Activated naive CD4-positive, alpha-beta T cell treated with anti-CD3 and anti-CD28 coated beads for 36 hours (primary cell): ENCODE measurements around the gene FAM171A2. TPM values are rescaled to one million over a fixed set of nuclear protein-coding genes. Genes with fewer than 3 reads are reported as not detected.
A peak's percentile ranks its signal among the peaks of the same experiment; 100 is the strongest.

Source experiments
- CTCF ChIA-PET: fragments of 350-600 bp; sonication (Branson Sonifier 250); formaldehyde crosslinking; loops from one replicate; lab custom pipeline; 2021; ENCODE audit warnings: antibody characterized with exemption; lab: Charles Lee
- DNase-seq: peaks from one replicate; pipeline ENCODE4 v3.0.0-alpha.2; 2020
- H3K27ac Mint-ChIP-seq: one replicate; pipeline ENCODE4 v1.8.0; 2021; ENCODE audit warnings: mild to moderate bottlenecking, mixed read lengths
- H3K27me3 Mint-ChIP-seq: one replicate; pipeline ENCODE4 v1.8.0; 2021; ENCODE audit warnings: low read depth, mixed read lengths
- H3K36me3 Mint-ChIP-seq: one replicate; pipeline ENCODE4 v1.8.0; 2021; ENCODE audit warnings: low read depth, mixed read lengths
- H3K4me1 Mint-ChIP-seq: one replicate; pipeline ENCODE4 v1.8.0; 2021; ENCODE audit warnings: low read depth, mixed read lengths
- H3K4me3 Mint-ChIP-seq: one replicate; pipeline ENCODE4 v1.8.0; 2021; ENCODE audit warnings: mild to moderate bottlenecking, moderate library complexity, mixed read lengths
- H3K9me3 Mint-ChIP-seq: one replicate; pipeline ENCODE4 v1.8.0; 2021; ENCODE audit warnings: mixed read lengths
- intact Hi-C: fragments of 100-400 bp; cut with micrococcal nuclease; formaldehyde crosslinking; loops from one replicate; pipeline ENCODE4 v1.15.1; 2023
- total RNA-seq, 2 experiments: library from RNA; stranded (reverse); gene quantifications; one replicate each; pipeline ENCODE4 v1.2.3, GENCODE V29; 2021

Gene FAM171A2
- total RNA-seq, 2 experiments from 2014 or later: 0.12 to 0.21 TPM

DNA sequence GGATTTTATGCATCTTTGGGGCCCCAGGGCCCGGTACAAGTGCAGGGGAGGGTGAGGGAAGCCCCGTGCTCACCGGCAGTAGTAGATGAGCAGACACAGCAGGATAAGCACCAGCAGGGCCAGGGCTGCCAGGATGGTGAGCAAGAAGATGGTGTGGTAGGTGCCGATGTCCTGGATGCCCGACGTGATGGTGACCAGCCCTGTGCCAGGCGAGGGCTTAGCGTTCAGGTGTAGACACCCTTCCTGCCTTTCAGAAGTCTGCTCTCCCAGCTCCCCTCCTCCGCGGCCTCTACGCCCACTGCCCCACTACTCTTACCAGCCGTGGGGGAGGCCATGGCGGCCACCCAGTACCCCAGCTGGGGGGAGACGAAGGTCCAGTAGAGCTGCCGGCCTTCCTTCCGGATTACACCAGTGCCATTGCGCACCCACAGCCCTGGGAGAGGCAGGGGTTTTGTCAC, 8.0 kb downstream of the FAM171A2 start:
- DNase-seq: no peak
- Mint-ChIP-seq H3K27me3 (peaks cover 3% of the 10 kb centered on the region), H3K9me3 (no peaks in the 10 kb centered on the region), H3K36me3 (peaks cover 5% of the 10 kb centered on the region), H3K4me3 (no peak overlapping the region), H3K4me1 (peaks cover 7% of the 10 kb centered on the region), H3K27ac (no peak overlapping the region)
- intact Hi-C loops: no loop called here
- CTCF ChIA-PET: interaction anchor here (0.5 to 2.2 kb wide), 3 partner anchors 11 to 363 kb away, joined by 3 to 6 read pairs (median 5); no protein-coding TSS in a partner anchor

DNA sequence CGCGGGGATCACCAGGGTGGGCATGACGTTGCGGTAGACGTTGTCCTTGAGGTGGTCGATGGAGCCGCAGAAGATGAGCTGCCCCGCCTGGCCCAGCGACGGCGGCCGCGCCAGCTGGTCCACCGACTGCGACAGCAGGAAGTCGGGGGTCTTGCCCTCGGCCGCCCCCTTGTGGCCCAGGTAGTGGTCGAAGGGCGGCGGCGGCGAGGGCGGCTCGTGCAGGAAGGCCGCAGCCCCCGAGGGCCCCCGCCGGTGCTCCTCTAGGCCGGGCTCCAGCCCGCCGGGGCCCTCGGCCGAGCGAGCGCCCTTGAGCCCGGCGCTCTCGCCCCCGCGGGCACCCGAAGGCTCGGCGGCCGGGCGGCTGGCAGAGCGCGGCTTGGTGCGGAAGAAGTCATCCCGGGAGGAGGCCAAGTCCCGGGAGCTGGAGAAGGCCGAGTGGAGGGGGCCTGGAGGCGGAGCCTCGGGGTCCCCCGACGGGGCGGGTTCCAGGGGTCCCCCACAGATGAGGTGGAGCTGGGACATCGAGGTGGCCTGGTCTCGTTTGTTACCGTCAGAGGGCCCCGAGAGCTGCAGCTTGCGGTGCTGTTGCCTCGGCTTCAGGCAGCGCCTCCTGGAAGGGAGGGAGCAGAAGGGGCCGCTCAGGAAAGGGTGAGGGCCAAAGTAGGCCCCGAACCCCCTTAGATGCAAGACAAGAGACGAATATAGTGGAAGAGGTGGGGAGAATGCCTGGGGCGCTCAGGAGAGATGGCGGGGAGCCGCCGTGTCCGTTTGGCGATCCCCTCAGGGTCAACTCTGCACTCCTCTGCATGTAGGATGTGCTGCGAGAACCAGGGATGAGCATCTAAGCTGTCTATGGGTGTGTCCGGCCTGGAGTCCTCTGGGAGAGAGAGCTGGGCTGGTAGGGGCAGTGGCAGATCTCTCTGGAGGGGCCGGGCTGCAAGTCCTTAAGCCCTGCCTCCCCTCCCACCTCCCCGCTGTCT, 8.8 kb downstream of the FAM171A2 start:
- H3K9me3 Mint-ChIP-seq: no peaks in the 10 kb centered on the region
- peaks cover 7% of the 10 kb centered on the region for H3K4me1 Mint-ChIP-seq
- CTCF ChIA-PET: interaction anchor here (0.5 to 2.2 kb wide), 10 partner anchors 9 to 364 kb away, joined by 3 to 11 read pairs (median 4); partner anchors contain the start of gene GRN
- intact Hi-C loops: loop anchor here (5.0 kb wide), 1 partner anchor 233 kb away; the partner anchor contains the start of gene HDAC5
- DNase-seq: peak; percentile 47
- H3K36me3 Mint-ChIP-seq: peaks cover 5% of the 10 kb centered on the region
- no peak overlapping the region for H3K27ac Mint-ChIP-seq
- H3K27me3 Mint-ChIP-seq: peaks cover 3% of the 10 kb centered on the region
- peak overlapping the region; percentile 66 for H3K4me3 Mint-ChIP-seq

DNA sequence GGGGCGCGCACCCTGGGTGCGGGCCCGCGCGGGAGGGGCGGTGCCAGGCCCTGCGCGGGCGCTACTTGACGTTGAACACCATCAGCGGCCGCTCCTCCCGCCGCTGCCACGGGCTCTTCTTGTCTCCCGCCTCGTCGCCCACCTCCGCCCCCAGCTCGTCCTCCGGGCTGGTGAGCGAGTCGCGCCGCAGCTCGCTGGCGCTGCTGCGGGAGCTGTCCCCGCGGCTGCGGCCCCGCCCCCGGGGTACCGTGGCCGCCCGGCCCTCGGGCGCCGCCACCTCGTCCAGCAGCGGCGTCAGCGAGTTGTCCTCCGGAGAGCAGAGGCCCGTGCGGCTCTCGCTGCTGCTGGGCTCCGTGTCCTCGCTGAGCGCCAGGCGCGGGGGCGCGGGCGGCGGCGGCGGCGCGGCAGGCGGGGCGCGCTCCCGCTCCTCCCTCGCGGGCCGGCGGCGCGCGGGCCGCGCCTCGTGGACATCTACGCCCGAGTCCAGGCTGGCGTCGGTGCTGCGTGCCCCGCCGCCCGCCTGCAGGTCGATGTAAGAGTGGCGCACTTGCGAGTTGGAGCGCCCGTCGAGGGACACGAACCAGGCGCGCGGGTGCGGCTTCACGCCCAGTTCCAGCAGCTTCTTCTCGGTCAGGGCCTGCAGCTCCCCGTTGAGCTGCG, 9.9 kb downstream of the FAM171A2 start:
- Mint-ChIP-seq H3K9me3 (no peaks in the 10 kb centered on the region), H3K4me1 (peaks cover 4% of the 10 kb centered on the region), H3K4me3 (peak overlapping the region; percentile 36), H3K27ac (no peak overlapping the region), H3K27me3 (peaks cover 3% of the 10 kb centered on the region), H3K36me3 (peaks cover 5% of the 10 kb centered on the region)
- no peak for DNase-seq
- CTCF ChIA-PET: interaction anchor here (0.8 to 3.2 kb wide), 10 partner anchors 8 to 181 kb away, joined by 3 to 13 read pairs (median 4); partner anchors contain the start of genes FAM171A2 and GRN
- intact Hi-C loops: loop anchor here (5.0 kb wide), 1 partner anchor 232 kb away; the partner anchor contains the start of gene HDAC5

DNA sequence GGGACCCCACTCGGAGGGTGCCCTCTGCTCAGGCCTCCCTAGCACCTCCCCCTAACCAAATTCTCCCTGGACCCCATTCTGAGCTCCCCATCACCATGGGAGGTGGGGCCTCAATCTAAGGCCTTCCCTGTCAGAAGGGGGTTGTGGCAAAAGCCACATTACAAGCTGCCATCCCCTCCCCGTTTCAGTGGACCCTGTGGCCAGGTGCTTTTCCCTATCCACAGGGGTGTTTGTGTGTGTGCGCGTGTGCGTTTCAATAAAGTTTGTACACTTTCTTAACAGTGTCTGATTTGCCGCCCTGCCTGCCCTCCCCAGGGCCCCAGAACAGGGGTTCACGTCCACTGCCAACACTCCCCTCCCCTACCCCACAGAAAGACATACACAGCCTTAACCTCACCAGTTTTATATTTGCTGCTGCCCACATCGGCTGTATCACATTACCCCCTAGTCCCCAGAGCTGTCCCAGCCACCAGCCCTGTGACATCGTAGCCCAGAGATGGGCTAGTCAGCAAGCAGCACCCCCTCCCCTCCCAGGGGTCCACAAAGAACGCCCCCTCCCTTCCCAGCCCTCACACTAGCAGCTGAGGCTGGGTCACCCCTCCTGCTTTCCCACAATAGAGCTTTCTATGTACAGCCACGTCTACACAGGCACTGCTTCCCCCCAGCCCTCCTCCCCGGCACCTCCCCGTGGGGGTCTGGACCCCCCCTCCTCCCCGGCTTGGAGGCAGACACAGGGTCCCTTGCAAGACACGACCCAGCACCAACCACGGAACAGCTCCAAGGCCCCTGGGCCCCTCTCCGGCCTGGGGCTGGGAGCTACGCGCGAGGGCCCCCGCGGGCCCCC, 10.6 kb downstream of the FAM171A2 start:
- Mint-ChIP-seq H3K4me1 (peaks cover 3% of the 10 kb centered on the region), H3K27me3 (peaks cover 3% of the 10 kb centered on the region), H3K27ac (no peak overlapping the region), H3K9me3 (no peaks in the 10 kb centered on the region), H3K36me3 (peaks cover 5% of the 10 kb centered on the region), H3K4me3 (peak overlapping the region; percentile 52)
- DNase-seq: no peak
- intact Hi-C loops: loop anchor here (5.0 kb wide), 1 partner anchor 231 kb away; the partner anchor contains the start of gene HDAC5
- CTCF ChIA-PET: interaction anchor here (0.8 to 3.2 kb wide), 9 partner anchors 7 to 143 kb away, joined by 3 to 13 read pairs (median 4); partner anchors contain the start of genes FAM171A2 and GRN

DNA sequence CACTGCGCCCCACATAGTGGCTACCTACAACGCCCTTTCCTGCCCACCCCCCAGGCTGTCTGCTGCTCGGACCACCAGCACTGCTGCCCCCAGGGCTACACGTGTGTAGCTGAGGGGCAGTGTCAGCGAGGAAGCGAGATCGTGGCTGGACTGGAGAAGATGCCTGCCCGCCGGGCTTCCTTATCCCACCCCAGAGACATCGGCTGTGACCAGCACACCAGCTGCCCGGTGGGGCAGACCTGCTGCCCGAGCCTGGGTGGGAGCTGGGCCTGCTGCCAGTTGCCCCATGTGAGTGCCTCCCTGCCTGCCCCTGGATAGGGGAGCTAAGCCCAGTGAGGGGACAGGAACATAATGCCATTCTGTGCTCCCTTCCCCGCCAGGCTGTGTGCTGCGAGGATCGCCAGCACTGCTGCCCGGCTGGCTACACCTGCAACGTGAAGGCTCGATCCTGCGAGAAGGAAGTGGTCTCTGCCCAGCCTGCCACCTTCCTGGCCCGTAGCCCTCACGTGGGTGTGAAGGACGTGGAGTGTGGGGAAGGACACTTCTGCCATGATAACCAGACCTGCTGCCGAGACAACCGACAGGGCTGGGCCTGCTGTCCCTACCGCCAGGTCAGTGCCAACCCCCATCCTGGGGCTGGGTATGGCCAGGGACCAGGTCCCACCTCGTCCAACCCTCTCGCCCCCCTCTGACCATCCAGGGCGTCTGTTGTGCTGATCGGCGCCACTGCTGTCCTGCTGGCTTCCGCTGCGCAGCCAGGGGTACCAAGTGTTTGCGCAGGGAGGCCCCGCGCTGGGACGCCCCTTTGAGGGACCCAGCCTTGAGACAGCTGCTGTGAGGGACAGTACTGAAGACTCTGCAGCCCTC, 11.5 kb downstream of the FAM171A2 start:
- intact Hi-C loops: loop anchor here (5.0 kb wide), 1 partner anchor 230 kb away; the partner anchor contains the start of gene HDAC5
- Mint-ChIP-seq H3K36me3 (peaks cover 5% of the 10 kb centered on the region), H3K27me3 (peaks cover 3% of the 10 kb centered on the region), H3K4me1 (peaks cover 3% of the 10 kb centered on the region), H3K4me3 (no peak overlapping the region), H3K9me3 (no peaks in the 10 kb centered on the region), H3K27ac (no peak overlapping the region)
- CTCF ChIA-PET: interaction anchor here (0.6 to 3.2 kb wide), 8 partner anchors 11 to 642 kb away, joined by 3 to 13 read pairs (median 4); partner anchors contain the start of gene FAM171A2
- no peak for DNase-seq

DNA sequence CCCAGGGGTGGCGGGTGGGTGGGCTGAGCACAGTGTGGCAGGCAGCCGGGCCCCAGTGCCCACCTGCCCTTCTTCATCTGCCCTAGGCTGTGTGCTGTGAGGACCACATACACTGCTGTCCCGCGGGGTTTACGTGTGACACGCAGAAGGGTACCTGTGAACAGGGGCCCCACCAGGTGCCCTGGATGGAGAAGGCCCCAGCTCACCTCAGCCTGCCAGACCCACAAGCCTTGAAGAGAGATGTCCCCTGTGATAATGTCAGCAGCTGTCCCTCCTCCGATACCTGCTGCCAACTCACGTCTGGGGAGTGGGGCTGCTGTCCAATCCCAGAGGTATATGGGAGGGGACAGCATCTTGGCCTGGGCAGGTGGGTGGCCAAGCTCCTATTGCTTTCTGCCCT, 12.2 kb downstream of the FAM171A2 start:
- H3K27me3 Mint-ChIP-seq: peaks cover 3% of the 10 kb centered on the region
- H3K4me3 Mint-ChIP-seq: no peak overlapping the region
- H3K27ac Mint-ChIP-seq: no peak overlapping the region
- CTCF ChIA-PET: interaction anchor here (0.6 to 3.2 kb wide), 9 partner anchors 11 to 643 kb away, joined by 3 to 13 read pairs (median 5); partner anchors contain the start of gene FAM171A2
- no peaks in the 10 kb centered on the region for H3K9me3 Mint-ChIP-seq
- H3K36me3 Mint-ChIP-seq: peaks cover 5% of the 10 kb centered on the region
- peaks cover 3% of the 10 kb centered on the region for H3K4me1 Mint-ChIP-seq
- DNase-seq: no peak
- intact Hi-C loops: loop anchor here (5.0 kb wide), 1 partner anchor 229 kb away; the partner anchor contains the start of gene HDAC5

DNA sequence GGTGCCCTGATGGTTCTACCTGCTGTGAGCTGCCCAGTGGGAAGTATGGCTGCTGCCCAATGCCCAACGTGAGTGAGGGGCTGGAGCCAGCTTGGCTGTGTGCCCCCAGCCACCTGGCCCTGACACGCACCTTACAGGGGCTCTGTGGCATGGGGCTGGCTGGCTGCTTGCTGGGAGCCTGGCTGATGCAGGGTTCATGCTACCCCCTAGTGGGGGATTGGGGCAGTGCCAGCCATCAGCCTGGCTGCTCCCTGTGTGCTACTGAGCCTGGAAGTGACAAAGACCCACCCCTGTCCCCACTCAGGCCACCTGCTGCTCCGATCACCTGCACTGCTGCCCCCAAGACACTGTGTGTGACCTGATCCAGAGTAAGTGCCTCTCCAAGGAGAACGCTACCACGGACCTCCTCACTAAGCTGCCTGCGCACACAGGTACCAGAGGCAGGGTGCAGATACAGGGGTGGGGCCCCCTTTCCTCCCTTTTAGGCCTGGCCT, 12.9 kb downstream of the FAM171A2 start:
- Mint-ChIP-seq H3K4me3 (no peak overlapping the region), H3K27me3 (peaks cover 3% of the 10 kb centered on the region), H3K36me3 (peaks cover 5% of the 10 kb centered on the region), H3K9me3 (no peaks in the 10 kb centered on the region), H3K4me1 (peaks cover 8% of the 10 kb centered on the region), H3K27ac (no peak overlapping the region)
- CTCF ChIA-PET: interaction anchor here (0.6 to 3.2 kb wide), 12 partner anchors 9 to 180 kb away, joined by 3 to 13 read pairs (median 4); partner anchors contain the start of gene FAM171A2
- intact Hi-C loops: loop anchor here (5.0 kb wide), 1 partner anchor 228 kb away; the partner anchor contains the start of gene HDAC5
- DNase-seq: peak; percentile 81

DNA sequence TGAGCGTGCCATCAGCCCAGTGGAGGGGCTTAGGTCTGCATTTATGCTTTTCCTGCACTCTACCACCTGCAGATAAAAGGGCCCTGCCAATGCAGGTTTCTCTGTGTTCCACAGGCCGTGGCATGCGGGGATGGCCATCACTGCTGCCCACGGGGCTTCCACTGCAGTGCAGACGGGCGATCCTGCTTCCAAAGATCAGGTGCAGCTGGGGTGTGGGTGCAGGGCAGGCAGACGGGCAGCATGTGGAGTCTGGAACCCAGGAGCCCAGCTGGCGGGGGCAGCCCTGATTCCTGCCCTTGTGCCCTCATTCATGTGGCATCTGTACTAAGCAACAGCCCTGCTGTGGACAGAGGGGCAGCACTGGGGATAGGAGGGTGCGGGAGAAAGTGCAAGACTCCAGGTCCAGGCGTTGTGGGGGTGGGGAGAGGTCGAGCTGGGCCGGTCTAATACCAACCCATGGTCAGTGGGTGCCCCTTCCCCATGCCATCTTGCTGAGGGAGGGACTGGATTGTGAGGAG, 14.0 kb downstream of the FAM171A2 start:
- no peaks in the 10 kb centered on the region for H3K9me3 Mint-ChIP-seq
- intact Hi-C loops: loop anchor here (5.0 kb wide), 3 partner anchors 227 to 407 kb away; partner anchors contain the start of genes HDAC5, LSM12 and PPY
- CTCF ChIA-PET: interaction anchor here (0.7 to 3.2 kb wide), 7 partner anchors 8 to 174 kb away, joined by 3 to 13 read pairs (median 6); partner anchors contain the start of gene FAM171A2
- no peak for DNase-seq
- H3K36me3 Mint-ChIP-seq: peaks cover 5% of the 10 kb centered on the region
- H3K4me3 Mint-ChIP-seq: no peak overlapping the region
- H3K27me3 Mint-ChIP-seq: peaks cover 3% of the 10 kb centered on the region
- no peak overlapping the region for H3K27ac Mint-ChIP-seq
- H3K4me1 Mint-ChIP-seq: peaks cover 13% of the 10 kb centered on the region

DNA sequence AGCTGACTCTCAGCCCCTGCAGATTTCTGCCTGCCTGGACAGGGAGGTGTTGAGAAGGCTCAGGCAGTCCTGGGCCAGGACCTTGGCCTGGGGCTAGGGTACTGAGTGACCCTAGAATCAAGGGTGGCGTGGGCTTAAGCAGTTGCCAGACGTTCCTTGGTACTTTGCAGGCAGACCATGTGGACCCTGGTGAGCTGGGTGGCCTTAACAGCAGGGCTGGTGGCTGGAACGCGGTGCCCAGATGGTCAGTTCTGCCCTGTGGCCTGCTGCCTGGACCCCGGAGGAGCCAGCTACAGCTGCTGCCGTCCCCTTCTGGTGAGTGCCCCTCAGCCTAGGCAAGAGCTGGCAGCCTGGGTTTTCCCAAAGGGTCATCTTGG, 14.7 kb downstream of the FAM171A2 start:
- CTCF ChIA-PET: interaction anchor here (2.6 to 3.2 kb wide), 2 partner anchors 14 to 139 kb away, joined by 13 read pairs; partner anchors contain the start of gene FAM171A2
- H3K9me3 Mint-ChIP-seq: no peaks in the 10 kb centered on the region
- intact Hi-C loops: loop anchor here (5.0 kb wide), 2 partner anchors 282 to 407 kb away; partner anchors contain the start of genes LSM12 and PPY
- peaks cover 13% of the 10 kb centered on the region for H3K4me1 Mint-ChIP-seq
- no peak overlapping the region for H3K4me3 Mint-ChIP-seq
- H3K27ac Mint-ChIP-seq: no peak overlapping the region
- no peak for DNase-seq
- peaks cover 3% of the 10 kb centered on the region for H3K27me3 Mint-ChIP-seq
- peaks cover 5% of the 10 kb centered on the region for H3K36me3 Mint-ChIP-seq
